SU-DHL-6 (cell line): Measurements from ENCODE around the gene MORC2.

Experiments
- EZH2phosphoT487 ChIP-seq: fragments of 200-600 bp; sonication (generic), shearing (Covaris generic); conservative IDR thresholded peaks from 2 replicates; pipeline ENCODE4 v1.6.1; 2018; ENCODE audit warnings: mild to moderate bottlenecking, antibody characterized with exemption, low read length, moderate library complexity, mixed read lengths
- TF ChIP-seq, protein P1 (sequence below): fragments of 200-600 bp; sonication (generic); IDR thresholded peaks from one replicate; pipeline ENCODE4 v1.5.1; 2017; ENCODE audit warnings: antibody characterized with exemption, mild to moderate bottlenecking, low read length, moderate library complexity; ENCODE audit not compliant: insufficient read depth, poor library complexity, severe bottlenecking

DNA sequence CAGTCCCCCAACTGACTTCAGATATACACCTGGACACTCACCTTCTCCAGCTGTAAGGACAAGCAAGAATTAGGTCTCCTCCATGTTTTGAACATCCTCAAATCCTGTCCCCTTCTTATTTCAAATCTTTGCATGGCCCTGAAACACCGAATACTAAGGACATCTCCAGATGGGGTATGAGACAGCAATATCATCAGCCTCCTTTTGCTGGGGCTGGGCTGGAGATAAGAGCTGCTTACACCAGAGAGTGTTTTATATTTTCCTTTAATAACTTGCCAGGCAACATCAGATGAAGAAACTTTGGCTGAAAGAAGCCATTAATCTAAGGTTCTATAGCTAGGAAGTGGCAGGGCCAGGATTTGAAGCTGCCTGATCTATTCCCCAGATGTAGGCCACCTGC lies 22.1 kb upstream of the MORC2 start:
- TF ChIP-seq, protein P1, sequence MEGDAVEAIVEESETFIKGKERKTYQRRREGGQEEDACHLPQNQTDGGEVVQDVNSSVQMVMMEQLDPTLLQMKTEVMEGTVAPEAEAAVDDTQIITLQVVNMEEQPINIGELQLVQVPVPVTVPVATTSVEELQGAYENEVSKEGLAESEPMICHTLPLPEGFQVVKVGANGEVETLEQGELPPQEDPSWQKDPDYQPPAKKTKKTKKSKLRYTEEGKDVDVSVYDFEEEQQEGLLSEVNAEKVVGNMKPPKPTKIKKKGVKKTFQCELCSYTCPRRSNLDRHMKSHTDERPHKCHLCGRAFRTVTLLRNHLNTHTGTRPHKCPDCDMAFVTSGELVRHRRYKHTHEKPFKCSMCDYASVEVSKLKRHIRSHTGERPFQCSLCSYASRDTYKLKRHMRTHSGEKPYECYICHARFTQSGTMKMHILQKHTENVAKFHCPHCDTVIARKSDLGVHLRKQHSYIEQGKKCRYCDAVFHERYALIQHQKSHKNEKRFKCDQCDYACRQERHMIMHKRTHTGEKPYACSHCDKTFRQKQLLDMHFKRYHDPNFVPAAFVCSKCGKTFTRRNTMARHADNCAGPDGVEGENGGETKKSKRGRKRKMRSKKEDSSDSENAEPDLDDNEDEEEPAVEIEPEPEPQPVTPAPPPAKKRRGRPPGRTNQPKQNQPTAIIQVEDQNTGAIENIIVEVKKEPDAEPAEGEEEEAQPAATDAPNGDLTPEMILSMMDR, result no peak
- TF ChIP-seq EZH2phosphoT487, result no peak
